Muscle of leg (tissue), 11 donors: Measurements from ENCODE around the gene MYO1E. TPM values are rescaled to one million over a fixed set of nuclear protein-coding genes. Genes with fewer than 3 reads are reported as not detected.

Experiments
- DNase-seq: peaks from one replicate; pipeline ENCODE4 v3.0.0; 2013
- H3K27ac ChIP-seq: one replicate; pipeline ENCODE4 v1.5.1; 2013; ENCODE audit warnings: mild to moderate bottlenecking, low read length, control low read depth
- H3K27me3 ChIP-seq: one replicate; pipeline ENCODE4 v1.6.1; 2013; ENCODE audit warnings: low read length; ENCODE audit not compliant: control insufficient read depth, insufficient read depth
- H3K36me3 ChIP-seq: one replicate; pipeline ENCODE4 v1.6.1; 2013; ENCODE audit warnings: low read length; ENCODE audit not compliant: control insufficient read depth, insufficient read depth
- H3K4me1 ChIP-seq: one replicate; pipeline ENCODE4 v1.6.1; 2013; ENCODE audit warnings: low read length; ENCODE audit not compliant: control insufficient read depth, insufficient read depth
- H3K4me3 ChIP-seq: one replicate; pipeline ENCODE4 v1.5.1; 2013; ENCODE audit warnings: low read length, control low read depth
- H3K9me3 ChIP-seq: replicated peaks from 2 replicates; pipeline ENCODE4 v1.6.1; 2013; ENCODE audit warnings: low read depth, low read length; ENCODE audit not compliant: control insufficient read depth
- WGBS: methylation state at CpG from one replicate; pipeline ENCODE4 v1.1.5; 2013; ENCODE audit warnings: missing lambda C conversion rate; ENCODE audit not compliant: insufficient coverage; 5-methylcytosine and 5-hydroxymethylcytosine counted together
- polyA plus RNA-seq, 8 donors: library from polyadenylated mRNA; unstranded; fragments of 120-200 nt; gene quantifications; one replicate each; pipeline versions ENCODE4 v1.2.1 to v1.2.3, GENCODE V29; 2013; ENCODE audit warnings: inconsistent platforms in 1 of 8, low replicate concordance in 1 of 8; ENCODE audit not compliant: insufficient read length in 8 of 8, insufficient read depth in 1 of 8
- total RNA-seq: library from RNA; stranded (reverse); fragments of 120-200 nt; gene quantifications from one replicate; pipeline ENCODE4 v1.2.4, GENCODE V29; 2013

MYO1E gene
- total and polyA plus RNA-seq, 9 donors = 30.2 to 44.0 (median 36.1) TPM

DNA sequence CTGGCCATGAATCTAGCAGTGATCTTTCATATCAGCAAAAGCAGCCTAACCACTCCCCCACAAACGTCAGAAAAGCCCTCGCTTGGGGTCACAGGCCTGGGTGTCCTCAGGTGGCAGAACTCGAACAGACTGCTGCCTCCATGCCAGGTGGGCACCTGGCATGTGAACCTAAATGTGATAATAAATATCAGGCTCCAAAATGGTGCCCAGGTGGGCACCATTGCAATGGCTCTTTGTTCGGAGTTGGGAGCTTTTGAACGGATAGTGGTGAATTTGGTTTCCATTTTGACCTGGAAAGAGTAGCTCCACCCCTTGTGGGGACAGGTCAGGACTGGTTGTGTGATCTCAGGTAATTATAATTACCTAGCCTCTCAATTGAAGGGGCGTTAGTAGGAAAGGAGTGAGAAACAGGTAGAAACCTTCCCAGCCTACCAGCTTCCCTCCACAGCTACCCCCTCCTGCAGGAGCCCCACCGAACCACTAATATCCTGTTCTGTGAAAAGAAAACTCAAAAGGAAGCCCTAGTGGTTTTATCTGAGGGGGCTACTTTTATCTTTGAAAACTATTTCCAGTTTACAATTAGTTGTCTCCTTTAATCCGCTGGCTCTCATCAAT, 18.1 kb downstream of the MYO1E start:
- DNase-seq = no peak
- no peaks in the 10 kb centered on the region for H3K36me3 ChIP-seq
- no peaks in the 10 kb centered on the region for H3K27me3 ChIP-seq
- 40% methylated on average over 2 of the region's 8 CpGs for WGBS
- H3K27ac ChIP-seq = no peak overlapping the region
- H3K9me3 ChIP-seq = no peaks in the 10 kb centered on the region
- no peak overlapping the region for H3K4me3 ChIP-seq
- peaks cover 3% of the 10 kb centered on the region for H3K4me1 ChIP-seq

DNA sequence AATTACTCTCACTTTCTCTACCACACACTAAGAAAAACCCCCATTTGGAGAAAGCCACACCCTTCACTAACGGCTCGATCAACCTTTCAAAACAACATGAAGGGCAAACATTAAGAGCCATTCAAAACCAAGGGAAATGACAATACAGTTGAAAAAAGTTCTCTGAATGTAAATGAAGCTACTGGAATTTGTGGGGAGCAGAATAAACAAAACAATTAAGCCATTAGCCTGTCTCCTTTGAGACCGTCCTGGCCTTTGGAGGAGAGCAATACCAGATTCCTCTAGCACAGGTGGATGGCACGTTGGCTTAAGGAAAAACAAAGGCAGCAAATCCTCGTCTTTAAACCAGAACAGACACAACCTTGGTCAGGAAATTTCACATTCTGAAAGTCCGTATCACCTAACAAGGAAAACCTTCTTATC, 18.7 kb downstream of the MYO1E start:
- no peaks in the 10 kb centered on the region for H3K27me3 ChIP-seq
- DNase-seq = no peak
- 78% methylated on average over 4 of the region's 6 CpGs for WGBS
- no peaks in the 10 kb centered on the region for H3K36me3 ChIP-seq
- no peaks in the 10 kb centered on the region for H3K9me3 ChIP-seq
- no peak overlapping the region for H3K27ac ChIP-seq
- H3K4me1 ChIP-seq = peaks cover 4% of the 10 kb centered on the region
- no peak overlapping the region for H3K4me3 ChIP-seq

- H3K27ac ChIP-seq = peak overlapping the region; percentile 29
- H3K4me3 ChIP-seq = no peak overlapping the region
- peaks cover 4% of the 10 kb centered on the region for H3K4me1 ChIP-seq
Observed at GRCh38 chr15:59352683-59353082, 20.0 kb downstream of the MYO1E start.

DNA sequence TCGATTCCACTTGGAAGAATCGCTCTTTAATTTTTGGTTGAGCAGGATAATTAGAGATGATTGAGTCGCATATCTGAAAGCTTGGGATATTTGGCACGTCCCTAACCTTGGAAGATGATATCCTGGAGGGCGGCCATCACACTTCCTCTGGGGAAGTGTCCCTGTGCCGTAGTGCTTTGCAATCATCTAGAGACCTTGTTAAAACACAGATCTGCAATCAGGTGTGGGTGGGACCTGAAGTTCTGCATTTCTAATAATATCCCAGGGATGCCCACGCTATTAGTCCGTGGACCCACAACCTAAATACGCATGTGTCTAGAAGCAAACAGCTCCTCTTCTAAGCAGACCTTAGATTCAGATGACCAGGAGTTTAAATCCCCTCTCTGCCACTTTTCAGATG, 20.5 kb downstream of the MYO1E start:
- Histone ChIP-seq H3K36me3 (no peaks in the 10 kb centered on the region), H3K27me3 (no peaks in the 10 kb centered on the region), H3K4me3 (no peak overlapping the region), H3K9me3 (no peaks in the 10 kb centered on the region), H3K4me1 (peaks cover 4% of the 10 kb centered on the region), H3K27ac (peak overlapping the region; percentile 29)
- DNase-seq = no peak
- WGBS = 34% methylated on average over 9 of the region's 9 CpGs

More at GRCh38 chr15:59352683-59353082, 20.0 kb downstream of the MYO1E start:
- H3K9me3 ChIP-seq = no peaks in the 10 kb centered on the region
- no peaks in the 10 kb centered on the region for H3K27me3 ChIP-seq
- no peaks in the 10 kb centered on the region for H3K36me3 ChIP-seq
- DNase-seq = peak; percentile 33
- no CpG with 5 or more reads among the region's 7 CpGs for WGBS

DNA sequence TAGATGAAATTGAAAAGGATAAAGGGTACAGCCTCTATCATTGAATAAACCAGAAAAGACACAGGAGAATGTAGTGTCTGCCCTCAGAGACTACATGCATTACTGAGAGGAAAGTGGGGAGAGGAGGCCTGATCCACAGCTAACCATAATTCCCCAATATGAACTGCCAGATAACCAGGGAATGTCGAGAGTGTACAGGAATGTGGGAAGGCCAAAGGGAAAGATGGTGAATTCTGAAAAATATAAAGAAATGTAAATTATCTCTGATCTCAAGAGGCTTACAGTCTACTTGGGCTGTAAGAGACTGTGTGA, 22.3 kb downstream of the MYO1E start:
- Histone ChIP-seq H3K4me3 (no peak overlapping the region), H3K27ac (peak overlapping the region; percentile 74), H3K27me3 (no peaks in the 10 kb centered on the region), H3K9me3 (no peaks in the 10 kb centered on the region), H3K4me1 (peaks cover 4% of the 10 kb centered on the region), H3K36me3 (no peaks in the 10 kb centered on the region)
- DNase-seq = no peak
- whole genome bisulfite sequencing = no CpG with 5 or more reads among the region's 1 CpG

DNA sequence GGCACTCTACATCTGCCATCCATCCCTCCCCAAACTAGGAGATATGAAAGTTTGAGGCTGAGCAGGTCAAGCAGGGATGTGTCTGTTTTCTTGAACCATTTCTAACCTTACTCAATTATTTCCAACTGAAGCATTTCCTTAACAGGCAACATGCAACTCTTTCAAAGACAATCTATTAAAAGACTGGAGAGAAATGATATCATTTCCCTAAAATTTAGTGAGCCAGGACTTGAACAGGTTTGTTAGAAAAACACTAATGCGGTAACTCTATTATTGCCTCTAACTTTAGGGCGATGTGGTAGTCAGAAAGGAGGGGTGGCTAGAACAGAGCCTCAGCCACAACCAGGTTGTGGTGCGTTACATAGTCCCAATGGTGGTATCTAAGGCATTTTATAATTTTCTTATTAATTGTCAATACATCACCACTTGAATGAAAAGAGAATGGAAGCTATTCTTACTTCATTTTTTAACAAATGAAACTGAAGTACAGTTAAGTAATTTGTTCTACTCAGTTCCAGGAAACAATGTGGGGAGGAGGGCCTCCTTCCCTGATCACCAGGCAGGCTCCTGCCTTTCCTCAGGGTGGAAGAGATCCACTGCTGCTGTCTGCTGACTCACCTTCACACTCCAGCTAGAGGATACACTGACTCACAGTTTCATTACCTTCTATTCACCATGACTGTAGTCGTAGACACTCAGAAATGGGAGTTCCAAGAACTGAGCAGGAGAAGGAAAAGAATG, 22.8 kb downstream of the MYO1E start:
- Histone ChIP-seq H3K9me3 (no peaks in the 10 kb centered on the region), H3K27me3 (no peaks in the 10 kb centered on the region), H3K4me1 (peaks cover 4% of the 10 kb centered on the region), H3K4me3 (no peak overlapping the region), H3K36me3 (no peaks in the 10 kb centered on the region), H3K27ac (peak overlapping the region; percentile 74)
- DNase-seq = peak; percentile 45
- no CpG with 5 or more reads among the region's 4 CpGs for WGBS

DNA sequence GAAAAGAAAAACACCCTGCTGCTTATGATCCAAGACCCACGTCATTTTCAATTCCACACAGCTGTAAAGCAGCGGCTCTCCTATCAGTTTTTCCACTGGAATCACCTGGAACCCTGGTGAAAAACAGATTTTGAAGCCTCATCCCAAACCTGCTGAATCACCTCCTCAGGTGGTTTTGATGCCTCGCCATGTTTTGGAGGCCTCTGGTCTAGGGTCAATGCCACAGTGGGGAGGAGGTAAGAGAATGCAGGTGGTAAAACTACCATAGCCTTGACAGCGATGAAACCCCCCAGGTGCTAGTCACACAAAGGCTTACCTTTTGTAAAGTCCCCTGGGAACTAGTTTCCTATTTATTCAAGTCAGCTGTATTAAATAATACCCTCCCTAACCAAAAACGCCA, 24.8 kb downstream of the MYO1E start:
- no peak for DNase-seq
- H3K36me3 ChIP-seq = no peaks in the 10 kb centered on the region
- no peak overlapping the region for H3K27ac ChIP-seq
- no peaks in the 10 kb centered on the region for H3K9me3 ChIP-seq
- no peaks in the 10 kb centered on the region for H3K27me3 ChIP-seq
- 67% methylated on average over 1 of the region's 5 CpGs for WGBS
- H3K4me1 ChIP-seq = peaks cover 4% of the 10 kb centered on the region
- no peak overlapping the region for H3K4me3 ChIP-seq

- Histone ChIP-seq H3K36me3 (no peaks in the 10 kb centered on the region), H3K4me1 (peaks cover 4% of the 10 kb centered on the region), H3K27me3 (no peaks in the 10 kb centered on the region), H3K4me3 (no peak overlapping the region), H3K9me3 (no peaks in the 10 kb centered on the region), H3K27ac (no peak overlapping the region)
- DNase-seq = no peak
- 78% methylated on average over 9 of the region's 12 CpGs for WGBS
Observed at GRCh38 chr15:59346951-59347350, 25.7 kb downstream of the MYO1E start.

GRCh38 chr15:59345326-59345725, 27.3 kb downstream of the MYO1E start:
- no peak overlapping the region for H3K27ac ChIP-seq
- no peak for DNase-seq
- no peak overlapping the region for H3K4me3 ChIP-seq
- H3K36me3 ChIP-seq = no peaks in the 10 kb centered on the region
- no peaks in the 10 kb centered on the region for H3K27me3 ChIP-seq
- H3K9me3 ChIP-seq = no peaks in the 10 kb centered on the region
- H3K4me1 ChIP-seq = peaks cover 4% of the 10 kb centered on the region

DNA sequence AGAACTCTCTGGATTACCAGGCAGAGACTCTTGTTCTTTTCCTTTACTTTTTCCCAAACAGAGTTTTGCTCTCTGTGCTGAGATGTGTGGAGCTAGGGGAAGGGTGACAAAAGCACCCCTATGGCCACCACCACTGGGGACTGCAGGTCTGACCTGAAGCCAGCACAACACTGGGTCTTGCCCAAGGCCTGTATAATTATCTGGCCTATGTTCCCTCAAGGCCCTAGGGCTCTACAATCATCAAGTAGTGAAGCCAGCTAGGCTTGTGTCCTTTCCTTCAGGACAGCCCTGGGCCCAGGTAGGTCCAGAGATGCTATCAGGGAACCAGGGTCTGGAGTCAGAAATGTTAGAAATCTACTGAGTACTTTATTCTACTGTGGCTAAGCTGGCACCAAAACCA, 28.4 kb downstream of the MYO1E start:
- H3K4me1 ChIP-seq = no peaks in the 10 kb centered on the region
- no peaks in the 10 kb centered on the region for H3K27me3 ChIP-seq
- no peak overlapping the region for H3K4me3 ChIP-seq
- no peaks in the 10 kb centered on the region for H3K9me3 ChIP-seq
- DNase-seq = no peak
- no peaks in the 10 kb centered on the region for H3K36me3 ChIP-seq
- no peak overlapping the region for H3K27ac ChIP-seq

DNA sequence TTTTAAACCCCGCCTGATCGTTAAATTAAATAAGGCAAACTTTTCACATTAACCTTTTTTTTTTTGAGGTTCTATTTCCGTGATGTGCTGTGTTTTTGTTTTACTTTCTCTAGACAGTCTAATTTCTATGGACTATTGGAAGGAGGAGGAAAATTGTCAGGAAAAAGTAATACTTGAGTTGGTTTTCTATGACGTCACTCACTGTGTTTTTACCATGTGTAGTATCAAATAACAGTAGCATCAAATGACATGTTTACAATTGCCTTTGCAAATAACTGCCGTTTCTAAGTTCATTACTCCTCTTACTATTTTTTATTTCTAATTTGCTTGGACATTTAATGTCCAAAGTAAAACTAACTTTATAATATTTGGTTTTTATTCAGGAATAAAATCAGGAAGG, 32.3 kb downstream of the MYO1E start:
- no peak overlapping the region for H3K27ac ChIP-seq
- H3K36me3 ChIP-seq = no peaks in the 10 kb centered on the region
- no peak overlapping the region for H3K4me3 ChIP-seq
- WGBS = no CpG with 5 or more reads among the region's 5 CpGs
- no peaks in the 10 kb centered on the region for H3K27me3 ChIP-seq
- no peaks in the 10 kb centered on the region for H3K9me3 ChIP-seq
- DNase-seq = no peak
- H3K4me1 ChIP-seq = peaks cover 2% of the 10 kb centered on the region
